NCI-H524 (cell line): ENCODE data around the gene BCL2L2.

Source experiments
- DNase-seq, 2 experiments: peaks; one replicate each; lab custom pipeline; 2025; lab: John Stamatoyannopoulos, UW

BCL2L2 gene

GRCh38 chr14:23299986-23300686 lies 6.5 kb upstream of the BCL2L2 start:
- DNase-seq, result no peak

GRCh38 chr14:23300687-23301223 lies 5.9 kb upstream of the BCL2L2 start:
- DNase-seq, result peak in 1 of 2 experiments; percentile 57

GRCh38 chr14:23301288-23301968 lies 5.2 kb upstream of the BCL2L2 start:
- peak; percentile 99 to 100 for DNase-seq

- no peak for DNase-seq
These were observed 4.7 kb upstream of the BCL2L2 start for GRCh38 chr14:23301969-23302289.

GRCh38 chr14:23302290-23303225 lies 4.1 kb upstream of the BCL2L2 start, which contains the start of gene PPP1R3E:
PPP1R3E (minus strand) TSS chr14:23302859; CDS start chr14:23302576, 283 bp downstream.
- peak; percentile 82 to 95 for DNase-seq

GRCh38 chr14:23307146-23307530 lies 505 bp downstream of the BCL2L2 start:
- DNase-seq, result peak in 1 of 2 experiments; percentile 31

GRCh38 chr14:23307687-23308644 lies 1.3 kb downstream of the BCL2L2 start:
- no peak for DNase-seq

- no peak for DNase-seq
These were observed 2.2 kb downstream of the BCL2L2 start for GRCh38 chr14:23308721-23309445.

- no peak for DNase-seq
These were observed 3.9 kb downstream of the BCL2L2 start for GRCh38 chr14:23310546-23310945.

GRCh38 chr14:23316300-23316699 lies 9.7 kb downstream of the BCL2L2 start:
- DNase-seq, result no peak

GRCh38 chr14:23319746-23320583 lies 13.3 kb downstream of the BCL2L2 start:
- no peak for DNase-seq

GRCh38 chr14:23320584-23321571 lies 14.2 kb downstream of the BCL2L2 start, which contains the start of gene PABPN1:
PABPN1 (plus strand) TSS chr14:23321457; CDS start chr14:23321470, 13 bp downstream.
- DNase-seq, result peak; percentile 100

GRCh38 chr14:23321572-23322547 lies 15.2 kb downstream of the BCL2L2 start:
- peak; percentile 42 to 56 for DNase-seq

GRCh38 chr14:23322568-23323517 lies 16.2 kb downstream of the BCL2L2 start:
- no peak for DNase-seq

GRCh38 chr14:23323838-23324454 lies 17.3 kb downstream of the BCL2L2 start:
- DNase-seq, result no peak
